Astrocyte of the spinal cord (primary cell): ENCODE data around the gene TAGLN3.

Experiments
- DNase-seq: peaks from one replicate; pipeline ENCODE4 v3.0.0; 2011; ENCODE audit warnings: low read depth, low spot score
- H3K4me3 ChIP-seq: 2 replicates; pipeline ENCODE4 v1.5.1; 2011; ENCODE audit warnings: low read depth, mild to moderate bottlenecking, low read length, moderate library complexity
- CTCF ChIP-seq: IDR thresholded peaks from 2 replicates; pipeline ENCODE4 v1.5.1; 2012; ENCODE audit warnings: low read depth, mild to moderate bottlenecking, low read length, inconsistent platforms
- in situ Hi-C: cut with HindIII; loops from 2 replicates; pipeline ENCODE4 v1.10.0; 2017; ENCODE audit warnings: low sequenced_read_pairs

The TAGLN3 gene

GRCh38 chr3:112005091-112005672 is 6.5 kb downstream of the TAGLN3 start:
- no peak overlapping the region for H3K4me3 ChIP-seq
- no peak for TF ChIP-seq CTCF
- in situ Hi-C loops, result no loop called here
- DNase-seq, result no peak

- TF ChIP-seq CTCF, result no peak
- no peak overlapping the region for H3K4me3 ChIP-seq
- in situ Hi-C loops, result no loop called here
- DNase-seq, result no peak
Observed at GRCh38 chr3:112007633-112008032, 8.9 kb downstream of the TAGLN3 start.

- in situ Hi-C loops, result no loop called here
- no peak for TF ChIP-seq CTCF
- DNase-seq, result no peak
- H3K4me3 ChIP-seq, result no peak overlapping the region
Observed at GRCh38 chr3:112009670-112010069, 10.9 kb downstream of the TAGLN3 start.

GRCh38 chr3:112010636-112011035 is 11.9 kb downstream of the TAGLN3 start:
- in situ Hi-C loops, result no loop called here
- no peak for DNase-seq
- TF ChIP-seq CTCF, result no peak
- H3K4me3 ChIP-seq, result no peak overlapping the region

- TF ChIP-seq CTCF, result no peak
- H3K4me3 ChIP-seq, result no peak overlapping the region
- in situ Hi-C loops, result no loop called here
- no peak for DNase-seq
Observed at GRCh38 chr3:112011376-112011940, 12.7 kb downstream of the TAGLN3 start.

GRCh38 chr3:112012205-112012992 is 13.7 kb downstream of the TAGLN3 start:
- in situ Hi-C loops, result no loop called here
- no peak for DNase-seq
- no peak for TF ChIP-seq CTCF
- H3K4me3 ChIP-seq, result no peak overlapping the region
